ENCODE data around the gene SIGLEC6. TPM values are rescaled to one million over a fixed set of nuclear protein-coding genes. Genes with fewer than 3 reads are reported as not detected.

SIGLEC6 gene
- total and polyA plus RNA-seq, 7 donors = 0.55 to 2.1 (median 0.82) TPM; not detected in 2

DNA sequence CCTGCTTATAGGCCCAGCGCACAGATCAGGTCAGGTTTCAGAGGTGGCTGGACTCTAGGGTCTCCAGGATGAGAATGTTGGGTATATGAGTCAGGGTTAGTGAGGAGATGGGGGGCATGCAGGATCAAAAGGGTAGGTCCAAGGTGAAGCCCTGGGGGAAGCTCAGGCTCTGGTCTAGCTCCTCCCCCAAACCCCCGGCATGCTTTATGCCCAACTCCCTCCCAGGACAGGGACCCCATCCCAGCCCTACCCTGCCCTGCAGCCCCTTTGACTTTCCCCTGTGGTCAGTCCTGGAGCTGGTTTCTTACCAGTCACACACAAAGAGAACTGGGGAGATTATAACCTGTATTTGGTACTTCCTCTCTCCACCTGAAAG lies 62.9 kb downstream of the SIGLEC6 start:
- intact Hi-C loops (cut with DNase I) = no loop called here
- WGBS, 2 donors = 77 to 79% methylated on average over 2 of the region's 2 CpGs
- Histone ChIP-seq H3K36me3 (no peaks in the 10 kb centered on the region), H3K4me1 (no peaks in the 10 kb centered on the region), H3K27me3 (peaks cover 0 to 28% (median 0%) of the 10 kb centered on the region in 3 donors), H3K9me3 (no peaks in the 10 kb centered on the region), H3K4me3 (no peak overlapping the region), H3K27ac (no peak overlapping the region)
- DNase-seq = peak; percentile 6
- TF ChIP-seq EP300 (IDR thresholded peaks at IDR 0.05) (no peak), POLR2A (IDR thresholded peaks at IDR 0.05) (no peak), POLR2AphosphoS5 (IDR thresholded peaks at IDR 0.05) (no peak)
- TF ChIP-seq, protein P1, sequence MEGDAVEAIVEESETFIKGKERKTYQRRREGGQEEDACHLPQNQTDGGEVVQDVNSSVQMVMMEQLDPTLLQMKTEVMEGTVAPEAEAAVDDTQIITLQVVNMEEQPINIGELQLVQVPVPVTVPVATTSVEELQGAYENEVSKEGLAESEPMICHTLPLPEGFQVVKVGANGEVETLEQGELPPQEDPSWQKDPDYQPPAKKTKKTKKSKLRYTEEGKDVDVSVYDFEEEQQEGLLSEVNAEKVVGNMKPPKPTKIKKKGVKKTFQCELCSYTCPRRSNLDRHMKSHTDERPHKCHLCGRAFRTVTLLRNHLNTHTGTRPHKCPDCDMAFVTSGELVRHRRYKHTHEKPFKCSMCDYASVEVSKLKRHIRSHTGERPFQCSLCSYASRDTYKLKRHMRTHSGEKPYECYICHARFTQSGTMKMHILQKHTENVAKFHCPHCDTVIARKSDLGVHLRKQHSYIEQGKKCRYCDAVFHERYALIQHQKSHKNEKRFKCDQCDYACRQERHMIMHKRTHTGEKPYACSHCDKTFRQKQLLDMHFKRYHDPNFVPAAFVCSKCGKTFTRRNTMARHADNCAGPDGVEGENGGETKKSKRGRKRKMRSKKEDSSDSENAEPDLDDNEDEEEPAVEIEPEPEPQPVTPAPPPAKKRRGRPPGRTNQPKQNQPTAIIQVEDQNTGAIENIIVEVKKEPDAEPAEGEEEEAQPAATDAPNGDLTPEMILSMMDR (IDR thresholded peaks at IDR 0.05) = no peak

DNA sequence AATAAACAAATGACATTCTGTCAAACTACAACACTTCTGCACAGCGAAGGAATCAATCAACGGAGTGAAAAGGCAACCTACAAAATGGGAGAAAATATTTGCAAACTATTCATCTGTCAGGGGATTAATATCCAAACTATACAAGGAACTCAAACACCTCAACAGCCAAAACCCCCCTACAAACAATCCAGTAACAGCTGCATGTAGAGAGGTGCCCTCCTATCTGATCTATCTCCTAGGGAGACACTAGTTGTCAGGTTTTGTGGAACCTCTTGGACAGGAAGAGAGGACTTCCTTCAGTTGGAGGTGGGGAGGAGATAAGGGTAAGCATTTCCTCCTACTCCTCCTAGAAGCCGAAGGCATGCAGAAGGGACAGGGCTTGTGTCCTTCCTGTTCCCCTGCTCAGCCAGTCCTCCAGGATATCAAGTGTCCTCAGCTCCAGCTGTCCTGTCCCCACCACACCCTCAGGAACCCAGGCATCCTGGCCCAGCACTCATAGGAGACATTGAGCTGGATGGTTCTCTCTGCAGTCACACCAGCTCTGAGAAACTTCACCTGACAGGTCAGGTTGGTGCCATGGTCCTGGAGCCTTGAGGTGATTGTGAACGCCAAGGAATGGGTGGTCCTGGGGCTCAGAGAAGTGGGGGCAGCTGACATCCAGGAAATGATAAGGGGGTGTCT lies 63.5 kb downstream of the SIGLEC6 start:
- peak; percentile 27 for DNase-seq
- Histone ChIP-seq H3K9me3 (no peaks in the 10 kb centered on the region), H3K27me3 (peaks cover 0 to 28% (median 3%) of the 10 kb centered on the region in 3 donors), H3K4me3 (no peak overlapping the region), H3K4me1 (no peaks in the 10 kb centered on the region), H3K36me3 (no peaks in the 10 kb centered on the region), H3K27ac (no peak overlapping the region)
- WGBS, 2 donors = 68 to 69% methylated on average over 4 of the region's 4 CpGs
- TF ChIP-seq POLR2AphosphoS5 (IDR thresholded peaks at IDR 0.05) (no peak), POLR2A (IDR thresholded peaks at IDR 0.05) (no peak), EP300 (IDR thresholded peaks at IDR 0.05) (no peak)
- TF ChIP-seq, protein P1 (IDR thresholded peaks at IDR 0.05) = no peak
- intact Hi-C loops (cut with DNase I) = no loop called here

Small RNAs within 50 kb of the gene (small RNA-seq; reads per million reads assigned to genes)
- gene AC020914.3 = 0 reads per million in 3 donors

Other genes starting within 250 kb of the SIGLEC6 start
- 1 to 10 TPM in 1 of 4 donors, not detected in 3; 1.4 TPM for gene IGLON5, start 220.0 kb downstream of the SIGLEC6 start, total RNA-seq
- under 1 TPM in 1 of 3 donors, not detected in 2; 0.26 TPM for gene IGLON5, start 220.0 kb downstream of the SIGLEC6 start, polyA plus RNA-seq
- 1 to 10 TPM in 1 of 4 donors, under 1 TPM in 3; 0.55 to 2.1 (median 0.70) TPM for gene VSIG10L, start 189.5 kb downstream of the SIGLEC6 start, total RNA-seq
- 1 to 10 TPM; 1.2 to 1.9 (median 1.4) TPM for gene VSIG10L, start 189.5 kb downstream of the SIGLEC6 start, polyA plus RNA-seq
- gene ETFB, start 165.3 kb downstream of the SIGLEC6 start, total RNA-seq = 100 to 1,000 TPM in 2 of 4 donors, 10 to 100 TPM in 2; 59.5 to 158 (median 88.3) TPM
- gene ETFB, start 165.3 kb downstream of the SIGLEC6 start, polyA plus RNA-seq = 100 to 1,000 TPM; 170 to 361 (median 210) TPM
- not detected for gene CLDND2, start 162.7 kb downstream of the SIGLEC6 start, total RNA-seq
- 1 to 10 TPM in 1 of 3 donors, under 1 TPM in 1, not detected in 1; 0.35 to 3.6 TPM for gene CLDND2, start 162.7 kb downstream of the SIGLEC6 start, polyA plus RNA-seq
- gene NKG7, start 159.0 kb downstream of the SIGLEC6 start, total RNA-seq = 1 to 10 TPM in 2 of 4 donors, not detected in 2; 1.2 to 3.0 TPM
- 10 to 100 TPM in 1 of 3 donors, 1 to 10 TPM in 1, not detected in 1; 3.2 to 14.5 TPM for gene NKG7, start 159.0 kb downstream of the SIGLEC6 start, polyA plus RNA-seq
- not detected for gene LIM2, start 143.7 kb downstream of the SIGLEC6 start, total RNA-seq
- not detected for gene LIM2, start 143.7 kb downstream of the SIGLEC6 start, polyA plus RNA-seq
- gene C19orf84, start 141.1 kb downstream of the SIGLEC6 start, total RNA-seq = not detected
- gene C19orf84, start 141.1 kb downstream of the SIGLEC6 start, polyA plus RNA-seq = under 1 TPM in 1 of 3 donors, not detected in 2; 0.10 TPM
- gene SIGLEC10, start 114.0 kb downstream of the SIGLEC6 start, total RNA-seq = 10 to 100 TPM in 1 of 4 donors, 1 to 10 TPM in 2, under 1 TPM in 1; 0.83 to 13.8 (median 2.5) TPM
- gene SIGLEC10, start 114.0 kb downstream of the SIGLEC6 start, polyA plus RNA-seq = 10 to 100 TPM in 2 of 3 donors, 1 to 10 TPM in 1; 1.8 to 14.4 (median 11.8) TPM
- under 1 TPM in 1 of 4 donors, not detected in 3; 0.36 TPM for gene SIGLEC8, start 73.2 kb downstream of the SIGLEC6 start, total RNA-seq
- 1 to 10 TPM in 2 of 3 donors, under 1 TPM in 1; 0.60 to 4.9 (median 1.9) TPM for gene SIGLEC8, start 73.2 kb downstream of the SIGLEC6 start, polyA plus RNA-seq
- gene CEACAM18, start 53.1 kb downstream of the SIGLEC6 start, total RNA-seq = not detected
- not detected for gene CEACAM18, start 53.1 kb downstream of the SIGLEC6 start, polyA plus RNA-seq
- gene SIGLEC12, start 29.9 kb downstream of the SIGLEC6 start, total RNA-seq = under 1 TPM in 1 of 4 donors, not detected in 3; 0.16 TPM
- gene SIGLEC12, start 29.9 kb downstream of the SIGLEC6 start, polyA plus RNA-seq = 10 to 100 TPM in 1 of 3 donors, under 1 TPM in 1, not detected in 1; 0.86 to 11.6 TPM
- gene ZNF175, start 39.6 kb upstream of the SIGLEC6 start, total RNA-seq = 1 to 10 TPM; 3.3 to 5.8 (median 5.2) TPM
- gene ZNF175, start 39.6 kb upstream of the SIGLEC6 start, polyA plus RNA-seq = 1 to 10 TPM; 1.4 to 3.6 (median 3.6) TPM
- gene SIGLEC5, start 98.7 kb upstream of the SIGLEC6 start, total RNA-seq = under 1 TPM; 0.36 to 0.68 (median 0.52) TPM
- gene SIGLEC5, start 98.7 kb upstream of the SIGLEC6 start, polyA plus RNA-seq = not detected
- gene SIGLEC14, start 115.2 kb upstream of the SIGLEC6 start, total RNA-seq = 1 to 10 TPM in 2 of 4 donors, under 1 TPM in 1, not detected in 1; 0.55 to 6.1 (median 5.6) TPM
- 10 to 100 TPM in 1 of 3 donors, 1 to 10 TPM in 2; 1.2 to 10.2 (median 5.3) TPM for gene SIGLEC14, start 115.2 kb upstream of the SIGLEC6 start, polyA plus RNA-seq
- 10 to 100 TPM; 19.9 to 45.7 (median 29.1) TPM for gene SPACA6, start 161.7 kb upstream of the SIGLEC6 start, total RNA-seq
- 1 to 10 TPM in 2 of 3 donors, not detected in 1; 3.0 to 4.8 TPM for gene SPACA6, start 161.7 kb upstream of the SIGLEC6 start, polyA plus RNA-seq
- 1 to 10 TPM in 1 of 4 donors, under 1 TPM in 2, not detected in 1; 0.49 to 3.1 (median 0.83) TPM for gene HAS1, start 192.3 kb upstream of the SIGLEC6 start, total RNA-seq
- gene HAS1, start 192.3 kb upstream of the SIGLEC6 start, polyA plus RNA-seq = 1 to 10 TPM in 1 of 3 donors, under 1 TPM in 2; 0.17 to 1.2 (median 0.46) TPM
- gene FPR1, start 220.2 kb upstream of the SIGLEC6 start, total RNA-seq = 10 to 100 TPM in 1 of 4 donors, 1 to 10 TPM in 3; 2.8 to 15.9 (median 6.2) TPM
- 10 to 100 TPM in 1 of 3 donors, 1 to 10 TPM in 2; 1.2 to 12.0 (median 4.6) TPM for gene FPR1, start 220.2 kb upstream of the SIGLEC6 start, polyA plus RNA-seq
- gene FPR2, start 229.5 kb upstream of the SIGLEC6 start, total RNA-seq = 1 to 10 TPM in 2 of 4 donors, under 1 TPM in 1, not detected in 1; 0.36 to 3.7 (median 1.2) TPM
- gene FPR2, start 229.5 kb upstream of the SIGLEC6 start, polyA plus RNA-seq = 1 to 10 TPM in 2 of 3 donors, under 1 TPM in 1; 0.60 to 2.3 (median 1.4) TPM